Gastrocnemius medialis (tissue), 4 donors: ENCODE measurements around the gene APBA2.

Experiments
- CTCF ChIP-seq, 5 experiments: fragments of 450-650 bp in 3 of 5; fragments of 200-600 bp in 2 of 5; sonication (generic) in 2 of 5; IDR thresholded peaks in 4 of 5; conservative IDR thresholded peaks in 1 of 5; 1 replicate in 4 of 5; 2 replicates in 1 of 5; pipeline ENCODE4 v1.5.1; 2016 to 2019; ENCODE audit warnings: antibody characterized with exemption in 5 of 5, mild to moderate bottlenecking in 3 of 5, moderate library complexity in 3 of 5
- POLR2A ChIP-seq, 2 donors: fragments of 450-650 bp; IDR thresholded peaks; one replicate each; pipeline ENCODE4 v1.6.1; 2017; ENCODE audit warnings: antibody characterized with exemption in 2 of 2, mild to moderate bottlenecking in 2 of 2, moderate library complexity in 2 of 2

DNA sequence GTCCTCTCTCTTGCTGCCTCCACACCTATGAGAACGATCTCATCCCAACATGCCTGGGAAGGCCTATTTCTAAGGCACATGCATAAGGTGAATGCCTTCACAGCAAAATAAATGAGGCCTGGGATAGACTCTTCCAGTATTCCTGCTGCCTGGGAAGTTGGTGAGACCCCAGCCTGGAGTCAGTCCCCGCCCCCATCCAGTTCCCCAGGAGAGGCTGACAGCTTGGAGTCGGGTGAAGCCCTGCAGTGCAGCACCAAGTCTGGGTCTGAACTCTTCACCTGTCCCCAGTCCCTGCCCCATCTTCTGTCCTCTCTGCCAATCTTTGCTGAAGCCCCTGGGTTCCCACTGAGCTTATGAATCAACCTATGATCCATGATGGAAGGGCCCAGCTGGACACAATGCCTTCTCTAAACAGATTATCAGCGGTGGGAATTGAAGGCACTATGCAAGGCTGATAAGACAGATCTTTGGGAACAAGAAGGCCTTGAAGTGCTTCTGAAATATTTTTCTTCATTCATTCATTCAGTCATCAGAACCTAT, 10.2 kb upstream of the APBA2 start:
- TF ChIP-seq POLR2A (IDR thresholded peaks at IDR 0.05) (no peak), CTCF (IDR thresholded peaks at IDR 0.05 in 4 of 5, conservative IDR thresholded peaks at IDR 0.05 in 1 of 5) (no peak)
